K562 (cell line): ENCODE measurements around the gene ABCF2. TPM values are rescaled to one million over a fixed set of nuclear protein-coding genes. Genes with fewer than 3 reads are reported as not detected.

Experiments
- BRF1 ChIP-seq: IDR thresholded peaks from 3 replicates; pipeline ENCODE4 v1.6.1; 2011; ENCODE audit warnings: borderline replicate concordance, mild to moderate bottlenecking; ENCODE audit not compliant: insufficient read length; ENCODE audit errors: extremely low read depth
- DIDO1 ChIP-seq: fragments of 450-650 bp; IDR thresholded peaks from 2 replicates; pipeline ENCODE4 v1.6.1; 2016; ENCODE audit warnings: low read depth, missing biosample characterization, missing genetic modification characterization
- ERF ChIP-seq: fragments of 450-650 bp; formaldehyde crosslinking; IDR thresholded peaks from 2 replicates; pipeline ENCODE4 v1.4.0; 2020; ENCODE audit warnings: mild to moderate bottlenecking, mixed read lengths
- ILF3 ChIP-seq: fragments of 450-650 bp; IDR thresholded peaks from 2 replicates; pipeline ENCODE4 v1.6.1; 2018; ENCODE audit warnings: antibody characterized with exemption, mild to moderate bottlenecking, moderate library complexity, borderline replicate concordance
- MYC ChIP-seq, 2 experiments: fragments of 250-450 bp in 1 of 2; sonication (Bioruptor Pico) in 1 of 2; IDR thresholded peaks; 2 replicates each; pipeline versions ENCODE4 v1.5.1 to v1.6.1; 2012 to 2021; ENCODE audit warnings: low read depth in 2 of 2, borderline replicate concordance in 1 of 2, improper control_type of control experiment in 1 of 2, low read length in 1 of 2, mild to moderate bottlenecking in 1 of 2, moderate library complexity in 1 of 2
- NCOA2 ChIP-seq, 2 experiments: fragments of 450-650 bp; IDR thresholded peaks; 2 replicates each; pipeline ENCODE4 v1.6.1; 2018; ENCODE audit warnings: mild to moderate bottlenecking in 2 of 2, moderate library complexity in 1 of 2; ENCODE audit not compliant: partially characterized antibody in 2 of 2
- NCOA6 ChIP-seq: fragments of 450-650 bp; IDR thresholded peaks from 2 replicates; pipeline ENCODE4 v1.6.1; 2017; ENCODE audit warnings: mild to moderate bottlenecking
- RFX5 ChIP-seq: IDR thresholded peaks from 2 replicates; pipeline ENCODE4 v1.6.1; 2011; ENCODE audit warnings: low read depth, mild to moderate bottlenecking, improper control_type of control experiment, low read length
- RUNX1 ChIP-seq: sonication (generic); IDR thresholded peaks from 2 replicates; pipeline ENCODE4 v1.6.1; 2016; ENCODE audit warnings: antibody characterized with exemption, low read depth
- XRCC4 ChIP-seq: IDR thresholded peaks from one replicate; pipeline ENCODE4 v1.6.1; 2011; ENCODE audit not compliant: insufficient read depth, insufficient read length; ENCODE audit errors: extremely low read depth
- ZNF212 ChIP-seq: fragments of 450-650 bp; formaldehyde crosslinking; IDR thresholded peaks from 2 replicates; pipeline ENCODE4 v1.4.0; 2020; ENCODE audit warnings: mild to moderate bottlenecking
- ZNF232 ChIP-seq: sonication (generic); formaldehyde crosslinking; IDR thresholded peaks from 2 replicates; pipeline ENCODE4 v1.8.0; 2022; ENCODE audit warnings: mild to moderate bottlenecking, missing genetic modification reagents
- ZNF445 ChIP-seq: fragments of 250-450 bp; sonication (Bioruptor Pico); IDR thresholded peaks from 2 replicates; pipeline ENCODE4 v1.4.0; 2020; ENCODE audit warnings: low read depth, mild to moderate bottlenecking, moderate library complexity
- ZNF644 ChIP-seq: fragments of 200-800 bp; sonication (Bioruptor generic); IDR thresholded peaks from 2 replicates; pipeline ENCODE4 v1.6.1; 2016; ENCODE audit warnings: low read depth, missing genetic modification characterization, missing compliant biosample characterization
- ZNF668 ChIP-seq: fragments of 250-450 bp; sonication (Bioruptor Pico); IDR thresholded peaks from 2 replicates; pipeline ENCODE4 v1.8.0; 2022; ENCODE audit warnings: mild to moderate bottlenecking, inconsistent platforms
- polyA plus RNA-seq, 8 experiments: library from polyadenylated mRNA; depleted of rRNA in 4 of 8; stranded (reverse) in 5 of 8; unstranded in 3 of 8; fragments of >200 nt; fragmentation: Nextera tagmentation in 2 of 8; fragmentation: Illumina TruSeq in 1 of 8; extraction: Ambion mirVana in 2 of 8; extraction: Trizol in 1 of 8; gene quantifications; 2 replicates each; pipeline versions ENCODE4 v1.2.1 to v1.2.3, GENCODE V29; 2011 to 2014; ENCODE audit warnings: inconsistent platforms in 1 of 8, missing spikeins in 1 of 8
- total RNA-seq, 7 experiments: library from RNA; depleted of rRNA in 6 of 7; stranded (reverse); fragments of >200 nt in 6 of 7; fragmentation: Illumina TruSeq in 2 of 7; extraction: Trizol in 2 of 7; gene quantifications; 2 replicates each; pipeline versions ENCODE4 v1.2.1 to v1.2.3, GENCODE V29; 2011 to 2021; ENCODE audit warnings: low replicate concordance in 1 of 7
- TF ChIP-seq, protein P1 (sequence below): sonication (generic); IDR thresholded peaks from 2 replicates; pipeline ENCODE4 v1.6.1; 2016
- TF ChIP-seq, protein P2 (sequence below): sonication (generic); formaldehyde crosslinking; IDR thresholded peaks from 2 replicates; pipeline ENCODE4 v1.8.0; 2022; ENCODE audit warnings: mild to moderate bottlenecking, missing genetic modification reagents
- TF ChIP-seq, protein P3 (sequence below), 2 experiments: fragments of 450-650 bp; IDR thresholded peaks; 2 replicates each; pipeline ENCODE4 v1.6.1; 2016
- TF ChIP-seq, protein P4 (sequence below): fragments of 250-450 bp; sonication (Bioruptor Pico); IDR thresholded peaks from 2 replicates; pipeline ENCODE4 v1.8.0; 2021; ENCODE audit warnings: moderate library complexity, mild to moderate bottlenecking, inconsistent platforms
- TF ChIP-seq, protein P5 (sequence below), 2 experiments: fragments of 200-800 bp in 1 of 2; sonication (Bioruptor generic) in 1 of 2; sonication (generic) in 1 of 2; formaldehyde crosslinking in 1 of 2; IDR thresholded peaks in 1 of 2; conservative IDR thresholded peaks in 1 of 2; 2 replicates each; pipeline versions ENCODE4 v1.5.0 to v1.6.1; 2016 to 2020; ENCODE audit warnings: missing compliant biosample characterization in 1 of 2, missing genetic modification characterization in 1 of 2, missing genetic modification reagents in 1 of 2

Gene ABCF2
- total and polyA plus RNA-seq, 9 of the 15 experiments (the other 6 are each of a cell fraction or from before 2014, with no cell fraction given): 62.1 to 224 (median 113) TPM

DNA sequence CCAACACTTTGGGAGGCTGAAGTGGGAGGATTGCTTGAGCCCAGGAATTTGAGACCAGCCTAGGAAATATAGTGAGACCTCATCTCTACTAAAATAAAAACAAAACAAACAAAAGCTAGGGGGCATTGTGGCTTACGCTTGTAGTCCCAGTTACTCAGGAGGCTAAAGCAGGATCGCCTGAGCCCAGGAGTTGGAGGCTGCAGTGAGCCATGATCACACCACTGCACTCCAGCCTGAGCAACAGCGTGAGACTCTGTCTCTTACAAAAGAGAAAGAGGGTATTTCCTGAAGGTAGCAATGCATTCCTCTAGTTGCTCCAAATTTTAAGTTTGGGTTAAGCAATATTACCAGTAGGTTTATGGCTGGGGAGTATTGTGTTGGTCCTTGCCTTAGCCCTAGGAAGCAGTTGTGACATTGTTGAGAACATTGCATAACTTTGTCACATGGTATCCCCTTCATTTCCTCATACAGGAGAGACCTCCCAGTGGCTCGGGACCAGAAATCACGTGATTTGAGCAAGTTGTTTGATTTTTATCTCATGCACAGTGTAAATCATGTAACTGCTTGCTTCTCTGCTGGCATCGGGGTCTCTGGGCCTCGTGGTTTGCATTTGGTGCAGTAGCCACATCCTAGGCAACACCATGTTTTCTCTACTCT is 44.8 kb upstream of the ABCF2 start (continued):
- TF ChIP-seq ZNF668: no peak
- no peak for TF ChIP-seq RFX5
- no peak for TF ChIP-seq ZNF644 (tag)
- TF ChIP-seq BRF1: no peak
- no peak for TF ChIP-seq NCOA2 (IDR thresholded peaks at IDR 0.05; ENCODE audit: partially characterized antibody in 2 of 2)
- no peak for TF ChIP-seq XRCC4
- TF ChIP-seq ZNF445 (CRISPR knock-in tag): no peak
- TF ChIP-seq ZNF232: 0 out of 2 replicates have a peak, but pooled peaks have one; percentile 40
- TF ChIP-seq, protein P1, sequence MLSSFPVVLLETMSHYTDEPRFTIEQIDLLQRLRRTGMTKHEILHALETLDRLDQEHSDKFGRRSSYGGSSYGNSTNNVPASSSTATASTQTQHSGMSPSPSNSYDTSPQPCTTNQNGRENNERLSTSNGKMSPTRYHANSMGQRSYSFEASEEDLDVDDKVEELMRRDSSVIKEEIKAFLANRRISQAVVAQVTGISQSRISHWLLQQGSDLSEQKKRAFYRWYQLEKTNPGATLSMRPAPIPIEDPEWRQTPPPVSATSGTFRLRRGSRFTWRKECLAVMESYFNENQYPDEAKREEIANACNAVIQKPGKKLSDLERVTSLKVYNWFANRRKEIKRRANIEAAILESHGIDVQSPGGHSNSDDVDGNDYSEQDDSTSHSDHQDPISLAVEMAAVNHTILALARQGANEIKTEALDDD: no peak
- no peak for TF ChIP-seq ILF3
- TF ChIP-seq ERF (CRISPR knock-in tag): no peak
- TF ChIP-seq, protein P2, sequence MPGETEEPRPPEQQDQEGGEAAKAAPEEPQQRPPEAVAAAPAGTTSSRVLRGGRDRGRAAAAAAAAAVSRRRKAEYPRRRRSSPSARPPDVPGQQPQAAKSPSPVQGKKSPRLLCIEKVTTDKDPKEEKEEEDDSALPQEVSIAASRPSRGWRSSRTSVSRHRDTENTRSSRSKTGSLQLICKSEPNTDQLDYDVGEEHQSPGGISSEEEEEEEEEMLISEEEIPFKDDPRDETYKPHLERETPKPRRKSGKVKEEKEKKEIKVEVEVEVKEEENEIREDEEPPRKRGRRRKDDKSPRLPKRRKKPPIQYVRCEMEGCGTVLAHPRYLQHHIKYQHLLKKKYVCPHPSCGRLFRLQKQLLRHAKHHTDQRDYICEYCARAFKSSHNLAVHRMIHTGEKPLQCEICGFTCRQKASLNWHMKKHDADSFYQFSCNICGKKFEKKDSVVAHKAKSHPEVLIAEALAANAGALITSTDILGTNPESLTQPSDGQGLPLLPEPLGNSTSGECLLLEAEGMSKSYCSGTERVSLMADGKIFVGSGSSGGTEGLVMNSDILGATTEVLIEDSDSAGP (CRISPR knock-in tag): no peak
- TF ChIP-seq, protein P3, sequence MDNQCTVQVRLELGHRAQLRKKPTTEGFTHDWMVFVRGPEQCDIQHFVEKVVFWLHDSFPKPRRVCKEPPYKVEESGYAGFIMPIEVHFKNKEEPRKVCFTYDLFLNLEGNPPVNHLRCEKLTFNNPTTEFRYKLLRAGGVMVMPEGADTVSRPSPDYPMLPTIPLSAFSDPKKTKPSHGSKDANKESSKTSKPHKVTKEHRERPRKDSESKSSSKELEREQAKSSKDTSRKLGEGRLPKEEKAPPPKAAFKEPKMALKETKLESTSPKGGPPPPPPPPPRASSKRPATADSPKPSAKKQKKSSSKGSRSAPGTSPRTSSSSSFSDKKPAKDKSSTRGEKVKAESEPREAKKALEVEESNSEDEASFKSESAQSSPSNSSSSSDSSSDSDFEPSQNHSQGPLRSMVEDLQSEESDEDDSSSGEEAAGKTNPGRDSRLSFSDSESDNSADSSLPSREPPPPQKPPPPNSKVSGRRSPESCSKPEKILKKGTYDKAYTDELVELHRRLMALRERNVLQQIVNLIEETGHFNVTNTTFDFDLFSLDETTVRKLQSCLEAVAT (IDR thresholded peaks at IDR 0.05): no peak
- TF ChIP-seq MYC (IDR thresholded peaks at IDR 0.05; ENCODE audit: low read depth, low read length): no peak
- no peak for TF ChIP-seq MYC (CRISPR knock-in tag; IDR thresholded peaks at IDR 0.05; ENCODE audit: borderline replicate concordance, low read depth)
- no peak for TF ChIP-seq ZNF212
- TF ChIP-seq, protein P4, sequence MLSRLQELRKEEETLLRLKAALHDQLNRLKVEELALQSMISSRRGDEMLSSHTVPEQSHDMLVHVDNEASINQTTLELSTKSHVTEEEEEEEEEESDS (CRISPR knock-in tag): no peak
- TF ChIP-seq NCOA6: no peak
- TF ChIP-seq, protein P5, sequence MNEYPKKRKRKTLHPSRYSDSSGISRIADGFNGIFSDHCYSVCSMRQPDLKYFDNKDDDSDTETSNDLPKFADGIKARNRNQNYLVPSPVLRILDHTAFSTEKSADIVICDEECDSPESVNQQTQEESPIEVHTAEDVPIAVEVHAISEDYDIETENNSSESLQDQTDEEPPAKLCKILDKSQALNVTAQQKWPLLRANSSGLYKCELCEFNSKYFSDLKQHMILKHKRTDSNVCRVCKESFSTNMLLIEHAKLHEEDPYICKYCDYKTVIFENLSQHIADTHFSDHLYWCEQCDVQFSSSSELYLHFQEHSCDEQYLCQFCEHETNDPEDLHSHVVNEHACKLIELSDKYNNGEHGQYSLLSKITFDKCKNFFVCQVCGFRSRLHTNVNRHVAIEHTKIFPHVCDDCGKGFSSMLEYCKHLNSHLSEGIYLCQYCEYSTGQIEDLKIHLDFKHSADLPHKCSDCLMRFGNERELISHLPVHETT (CRISPR knock-in tag; conservative IDR thresholded peaks at IDR 0.05 in 1 of 2, IDR thresholded peaks at IDR 0.05 in 1 of 2): no peak
- no peak for TF ChIP-seq RUNX1
- TF ChIP-seq DIDO1 (tag): no peak; the same call in 1 of the 2 replicates
